Gastrocnemius medialis (tissue), 4 donors: ENCODE results near the gene DNMT1.

Experiments
- CTCF ChIP-seq, 5 experiments: fragments of 450-650 bp in 3 of 5; fragments of 200-600 bp in 2 of 5; sonication (generic) in 2 of 5; IDR thresholded peaks in 4 of 5; conservative IDR thresholded peaks in 1 of 5; 1 replicate in 4 of 5; 2 replicates in 1 of 5; pipeline ENCODE4 v1.5.1; 2016 to 2019; ENCODE audit warnings: antibody characterized with exemption in 5 of 5, mild to moderate bottlenecking in 3 of 5, moderate library complexity in 3 of 5
- POLR2A ChIP-seq, 2 donors: fragments of 450-650 bp; IDR thresholded peaks; one replicate each; pipeline ENCODE4 v1.6.1; 2017; ENCODE audit warnings: antibody characterized with exemption in 2 of 2, mild to moderate bottlenecking in 2 of 2, moderate library complexity in 2 of 2

DNA sequence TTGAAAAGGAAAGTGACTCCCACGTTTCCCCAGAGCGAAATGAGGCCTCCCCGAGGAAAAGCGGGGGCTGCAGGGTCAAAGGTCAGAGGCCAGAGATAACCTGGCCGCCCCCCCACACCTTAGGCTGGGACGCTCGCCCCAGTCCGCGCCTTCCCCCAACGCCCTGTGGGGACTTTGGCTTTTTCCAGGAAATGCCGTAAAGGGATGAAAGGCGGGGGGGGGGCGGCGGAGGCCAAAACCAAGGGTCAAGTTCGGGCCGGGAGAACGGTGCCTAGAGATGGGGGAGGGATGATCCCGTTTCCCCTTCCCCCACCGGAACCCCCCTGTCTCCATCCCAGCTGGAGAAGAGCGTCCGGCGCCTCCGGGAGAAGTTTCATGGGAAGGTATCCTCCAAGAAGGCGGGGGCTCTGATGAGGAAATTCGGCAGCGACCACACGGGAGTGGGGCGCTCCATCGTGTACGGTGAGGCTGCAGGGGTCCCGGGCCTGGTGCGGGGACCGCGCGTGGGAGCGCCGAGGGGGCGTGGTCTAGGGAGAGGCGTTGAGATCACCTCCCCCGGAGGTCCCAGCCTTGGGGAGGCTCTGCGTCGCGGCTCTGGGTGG lies 108.1 kb downstream of the DNMT1 start:
- TF ChIP-seq POLR2A (IDR thresholded peaks at IDR 0.05), result no peak
- no peak for TF ChIP-seq CTCF (IDR thresholded peaks at IDR 0.05 in 4 of 5, conservative IDR thresholded peaks at IDR 0.05 in 1 of 5)
